H9 (cell line): ENCODE measurements around the gene PARVB. TPM values are rescaled to one million over a fixed set of nuclear protein-coding genes. Genes with fewer than 3 reads are reported as not detected.

Experiments
- DNase-seq: peaks from one replicate; pipeline ENCODE4 v3.0.0-alpha.2; 2017
- H2AFZ ChIP-seq: one replicate; pipeline ENCODE4 v1.6.1; 2013; ENCODE audit warnings: mild to moderate bottlenecking, low read length, control low read depth, moderate library complexity
- H2AK5ac ChIP-seq: 2 replicates; pipeline ENCODE4 v1.6.1; 2013; ENCODE audit warnings: low read length, control low read depth, mixed read lengths; ENCODE audit not compliant: insufficient read length
- H2BK120ac ChIP-seq: one replicate; pipeline ENCODE4 v1.6.1; 2013; ENCODE audit warnings: low read depth, mild to moderate bottlenecking, low read length, control low read depth, inconsistent platforms; ENCODE audit not compliant: poor library complexity, severe bottlenecking
- H2BK12ac ChIP-seq: 2 replicates; pipeline ENCODE4 v1.6.1; 2013; ENCODE audit warnings: low read length, control low read depth, mixed read lengths, low read depth; ENCODE audit not compliant: insufficient read length
- H2BK15ac ChIP-seq: 2 replicates; pipeline ENCODE4 v1.6.1; 2013; ENCODE audit warnings: low read depth, low read length, control low read depth
- H2BK20ac ChIP-seq: one replicate; pipeline ENCODE4 v1.6.1; 2013; ENCODE audit warnings: low read depth, mild to moderate bottlenecking, low read length, control low read depth, inconsistent platforms; ENCODE audit not compliant: poor library complexity, severe bottlenecking
- H2BK5ac ChIP-seq: 2 replicates; pipeline ENCODE4 v1.6.1; 2013; ENCODE audit warnings: low read length, control low read depth, mixed read lengths; ENCODE audit not compliant: insufficient read length
- H3K14ac ChIP-seq: 2 replicates; pipeline ENCODE4 v1.6.1; 2013; ENCODE audit warnings: low read length, control low read depth; ENCODE audit not compliant: insufficient read depth
- H3K18ac ChIP-seq: 2 replicates; pipeline ENCODE4 v1.6.1; 2013; ENCODE audit warnings: low read depth, mild to moderate bottlenecking, mixed read lengths, low read length, control low read depth; ENCODE audit not compliant: insufficient read length
- H3K23ac ChIP-seq: 2 replicates; pipeline ENCODE4 v1.6.1; 2013; ENCODE audit warnings: low read length, control low read depth, mixed read lengths, low read depth; ENCODE audit not compliant: insufficient read length
- H3K23me2 ChIP-seq: 2 replicates; pipeline ENCODE4 v1.6.1; 2013; ENCODE audit warnings: low read depth, mild to moderate bottlenecking, mixed read lengths, low read length, control low read depth; ENCODE audit not compliant: insufficient read length, poor library complexity, severe bottlenecking
- H3K27ac ChIP-seq: 2 replicates; pipeline ENCODE4 v1.5.1; 2013; ENCODE audit warnings: low read length, control low read depth, mixed read lengths, low read depth; ENCODE audit not compliant: insufficient read length
- H3K27me3 ChIP-seq: 2 replicates; pipeline ENCODE4 v1.6.1; 2013; ENCODE audit warnings: low read length, control low read depth, inconsistent platforms; ENCODE audit not compliant: insufficient read depth
- H3K4ac ChIP-seq: 2 replicates; pipeline ENCODE4 v1.6.1; 2013; ENCODE audit warnings: low read depth, mild to moderate bottlenecking, control low read depth, inconsistent platforms, low read length, moderate library complexity
- H3K4me1 ChIP-seq: 2 replicates; pipeline ENCODE4 v1.6.1; 2013; ENCODE audit warnings: low read length, control low read depth, inconsistent platforms; ENCODE audit not compliant: insufficient read depth
- H3K4me2 ChIP-seq: 2 replicates; pipeline ENCODE4 v1.6.1; 2013; ENCODE audit warnings: low read length, control low read depth, mixed read lengths; ENCODE audit not compliant: insufficient read length, insufficient read depth
- H3K56ac ChIP-seq: 2 replicates; pipeline ENCODE4 v1.6.1; 2013; ENCODE audit warnings: low read depth, mild to moderate bottlenecking, mixed read lengths, low read length, control low read depth; ENCODE audit not compliant: insufficient read length
- H3K79me1 ChIP-seq: 2 replicates; pipeline ENCODE4 v1.6.1; 2013; ENCODE audit warnings: low read depth, mild to moderate bottlenecking, moderate library complexity, low read length, control low read depth, inconsistent platforms; ENCODE audit not compliant: insufficient read depth, poor library complexity, severe bottlenecking
- H3K79me2 ChIP-seq: 2 replicates; pipeline ENCODE4 v1.6.1; 2013; ENCODE audit warnings: low read length, control low read depth, inconsistent platforms; ENCODE audit not compliant: insufficient read depth
- H3K9ac ChIP-seq: 2 replicates; pipeline ENCODE4 v1.6.1; 2013; ENCODE audit warnings: low read length, control low read depth, mixed read lengths; ENCODE audit not compliant: insufficient read length; ENCODE audit errors: extremely low read depth
- H3K9me3 ChIP-seq: one replicate; pipeline ENCODE4 v1.6.1; 2013; ENCODE audit warnings: low read depth, low read length, inconsistent platforms; ENCODE audit not compliant: control insufficient read depth
- H3T11ph ChIP-seq: one replicate; pipeline ENCODE4 v1.6.1; 2013; ENCODE audit warnings: mild to moderate bottlenecking, low read length, control low read depth, inconsistent platforms
- H4K20me1 ChIP-seq: one replicate; pipeline ENCODE4 v1.6.1; 2013; ENCODE audit not compliant: control insufficient read depth, insufficient read length, insufficient read depth
- H4K5ac ChIP-seq: 2 replicates; pipeline ENCODE4 v1.6.1; 2013; ENCODE audit warnings: low read depth, mild to moderate bottlenecking, mixed read lengths, low read length, control low read depth; ENCODE audit not compliant: insufficient read length
- H4K8ac ChIP-seq: replicated peaks from 2 replicates; pipeline ENCODE4 v1.6.1; 2013; ENCODE audit warnings: low read length, control low read depth, mixed read lengths, low read depth; ENCODE audit not compliant: insufficient read length
- H4K91ac ChIP-seq: 2 replicates; pipeline ENCODE4 v1.6.1; 2013; ENCODE audit warnings: low read depth, mild to moderate bottlenecking, moderate library complexity, mixed read lengths, low read length, control low read depth; ENCODE audit not compliant: insufficient read length
- H3K27ac Mint-ChIP-seq, 3 experiments: 2 replicates in 2 of 3; 3 replicates in 1 of 3; pipeline ENCODE4 v1.8.0; 2020 to 2021; ENCODE audit warnings: mixed read lengths in 3 of 3, mild to moderate bottlenecking in 1 of 3, moderate library complexity in 1 of 3
- H3K27me3 Mint-ChIP-seq: 2 replicates; pipeline ENCODE4 v1.8.0; 2021; ENCODE audit warnings: low read depth, mild to moderate bottlenecking, moderate library complexity, mixed read lengths
- H3K36me3 Mint-ChIP-seq, 3 experiments: 2 replicates in 2 of 3; 3 replicates in 1 of 3; pipeline ENCODE4 v1.8.0; 2020 to 2021; ENCODE audit warnings: low read depth in 3 of 3, mixed read lengths in 3 of 3; ENCODE audit not compliant: insufficient read depth in 1 of 3
- H3K4me1 Mint-ChIP-seq, 2 experiments: 2 replicates each; pipeline ENCODE4 v1.8.0; 2020; ENCODE audit warnings: mixed read lengths in 2 of 2
- H3K4me3 Mint-ChIP-seq, 2 experiments: 2 replicates in 1 of 2; 3 replicates in 1 of 2; pipeline ENCODE4 v1.8.0; 2020 to 2021; ENCODE audit warnings: mild to moderate bottlenecking in 2 of 2, mixed read lengths in 2 of 2, moderate library complexity in 1 of 2
- H3K9me3 Mint-ChIP-seq, 2 experiments: 2 replicates in 1 of 2; 3 replicates in 1 of 2; pipeline ENCODE4 v1.8.0; 2020; ENCODE audit warnings: mild to moderate bottlenecking in 2 of 2, mixed read lengths in 2 of 2, moderate library complexity in 1 of 2
- CTCF ChIP-seq: fragments of 200-600 bp; sonication (generic); conservative IDR thresholded peaks from 3 replicates; pipeline ENCODE4 v1.8.0; 2021; ENCODE audit warnings: antibody characterized with exemption, mild to moderate bottlenecking
- whole genome bisulfite sequencing: extraction: QIAGEN DNeasy Blood & Tissue Kit; methylation state at CpG from one replicate; pipeline ENCODE4 v1.1.7; 2013; ENCODE audit warnings: missing lambda C conversion rate, low lambda C conversion rate, mixed read lengths; ENCODE audit not compliant: insufficient read length; ENCODE audit errors: extremely low coverage; 5-methylcytosine and 5-hydroxymethylcytosine counted together
- total RNA-seq: library from RNA; stranded (reverse); gene quantifications from 2 replicates; pipeline ENCODE4 v1.2.1, GENCODE V29; 2021

Gene PARVB
- total RNA-seq, 1 experiment from 2014 or later = 15.6 TPM

DNA sequence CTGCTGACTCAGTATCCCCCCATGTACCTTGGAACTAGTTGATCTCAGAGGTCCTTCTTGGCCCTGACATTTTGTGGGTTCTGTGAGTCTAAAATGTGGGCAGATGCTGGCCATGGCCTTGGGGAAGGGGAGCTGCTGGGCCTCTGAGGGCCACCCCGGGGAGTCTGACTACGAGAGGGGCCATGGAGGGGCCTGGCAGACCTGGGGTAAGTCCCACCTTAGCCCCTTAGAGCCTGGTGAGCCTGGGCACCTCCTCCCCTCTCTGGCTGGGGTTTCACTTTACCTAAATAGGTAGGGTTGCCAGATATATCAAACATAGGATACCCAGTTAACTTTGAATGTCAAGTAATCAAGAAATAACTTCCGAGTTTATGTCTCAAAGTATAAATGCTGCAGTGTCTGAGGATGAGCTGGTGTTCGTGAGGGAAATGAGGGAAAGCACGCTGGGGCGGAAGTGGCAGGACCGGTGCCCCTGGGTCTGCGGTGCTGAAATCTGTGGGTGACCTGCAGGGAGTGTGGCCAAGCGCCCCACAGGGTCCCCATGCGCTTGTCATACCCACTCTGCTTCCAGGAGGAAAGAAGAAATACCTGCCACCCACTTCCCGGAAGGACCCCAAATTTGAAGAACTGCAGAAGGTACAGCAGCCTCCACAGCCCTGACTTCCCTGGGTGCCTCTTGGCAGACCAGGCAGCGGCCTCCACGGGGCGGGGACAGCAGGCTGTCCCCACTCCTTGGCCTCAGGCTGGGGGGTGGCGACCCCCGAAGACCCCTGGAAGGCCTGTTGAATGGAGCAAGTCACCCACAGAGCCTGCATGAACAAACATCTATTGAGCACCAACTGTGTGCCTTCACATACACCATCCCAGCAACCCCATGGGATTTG, 161.4 kb downstream of the PARVB start:
- Mint-ChIP-seq H3K27ac (no peak overlapping the region; a peak in 1 of 7 replicates), H3K4me1 (peaks cover 7 to 10% of the 10 kb centered on the region in 2 experiments), H3K9me3 (no peaks in the 10 kb centered on the region), H3K4me3 (no peak overlapping the region), H3K36me3 (no peaks in the 10 kb centered on the region; a peak in 1 of 7 replicates), H3K27me3 (peaks cover 2% of the 10 kb centered on the region)
- H3K56ac ChIP-seq = no peak overlapping the region
- WGBS = no CpG with 5 or more reads among the region's 16 CpGs
- H2AK5ac ChIP-seq = no peak overlapping the region
- no peaks in the 10 kb centered on the region for H3K27me3 ChIP-seq
- DNase-seq = no peak
- H3K14ac ChIP-seq = no peak overlapping the region
- no peaks in the 10 kb centered on the region for H4K20me1 ChIP-seq
- no peaks in the 10 kb centered on the region for H3K9me3 ChIP-seq
- TF ChIP-seq CTCF = no peak
- H3K23ac ChIP-seq = no peak overlapping the region
- H3K79me1 ChIP-seq = no peaks in the 10 kb centered on the region
- H2BK5ac ChIP-seq = no peak overlapping the region
- no peak overlapping the region for H3K9ac ChIP-seq
- H4K5ac ChIP-seq = no peak overlapping the region
- no peak overlapping the region for H3T11ph ChIP-seq
- H3K27ac ChIP-seq = no peak overlapping the region
- H2BK15ac ChIP-seq = no peak overlapping the region
- no peak overlapping the region for H2AFZ ChIP-seq
- no peak overlapping the region for H2BK12ac ChIP-seq
- H2BK120ac ChIP-seq = no peak overlapping the region
- no peak overlapping the region for H3K4me2 ChIP-seq
- H4K91ac ChIP-seq = no peak overlapping the region
- no peaks in the 10 kb centered on the region for H3K4me1 ChIP-seq
- no peak overlapping the region for H2BK20ac ChIP-seq
- H3K18ac ChIP-seq = no peak overlapping the region
- H4K8ac ChIP-seq = no peak overlapping the region
- no peaks in the 10 kb centered on the region for H3K79me2 ChIP-seq
- H3K23me2 ChIP-seq = no peaks in the 10 kb centered on the region
- H3K4ac ChIP-seq = no peak overlapping the region
